Mammary epithelial cell (primary cell): ENCODE measurements around the gene ARHGAP28.

ENCODE experiments used
- CTCF ChIP-seq, 2 donors: IDR thresholded peaks in 1 of 2; conservative IDR thresholded peaks in 1 of 2; 2 replicates each; pipeline ENCODE4 v1.5.1; 2011 to 2012; ENCODE audit warnings: inconsistent platforms in 2 of 2, low read length in 2 of 2, mild to moderate bottlenecking in 2 of 2, control low read depth in 1 of 2, low read depth in 1 of 2; ENCODE audit not compliant: insufficient read depth in 1 of 2; ENCODE audit errors: extremely low read depth in 1 of 2
- EZH2 ChIP-seq: IDR thresholded peaks from 2 replicates; pipeline ENCODE4 v1.6.1; 2012; ENCODE audit warnings: low read length, inconsistent platforms, borderline replicate concordance

DNA sequence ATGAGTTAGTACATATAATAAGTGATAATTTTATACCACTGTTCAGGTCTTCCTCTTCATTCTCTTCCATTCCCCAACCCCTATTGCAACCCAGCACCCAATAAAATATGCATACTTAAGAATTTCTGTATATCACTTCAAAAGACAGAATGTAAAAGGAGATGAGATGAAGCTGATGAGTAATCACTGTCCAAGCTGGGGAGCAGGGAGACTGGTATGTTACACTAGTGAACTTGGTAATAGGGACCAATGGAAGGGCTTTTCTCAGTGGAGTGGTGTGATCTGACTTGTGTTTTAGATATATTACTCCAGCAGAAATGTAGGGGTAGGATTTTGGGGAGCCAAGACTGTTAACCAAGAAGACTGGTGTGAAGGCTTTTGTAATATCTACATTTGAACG, 18.0 kb upstream of the ARHGAP28 start:
- TF ChIP-seq EZH2 (no peak), CTCF (conservative IDR thresholded peaks at IDR 0.05 in 1 of 2, IDR thresholded peaks at IDR 0.05 in 1 of 2; ENCODE audit: extremely low read depth in 1 of 2, insufficient read depth in 1 of 2, low read depth in 1 of 2, low read length in 2 of 2) (no peak)
